Smooth muscle cell of the pulmonary artery (primary cell): ENCODE measurements around the gene CROCC2. TPM values are rescaled to one million over a fixed set of nuclear protein-coding genes. Genes with fewer than 3 reads are reported as not detected.

Source experiments
- total RNA-seq: library from RNA; depleted of rRNA; stranded (reverse); fragments of >200 nt; gene quantifications from 2 replicates; pipeline ENCODE4 v1.2.3, GENCODE V29; 2014

Gene CROCC2
- total RNA-seq, result 0.13 TPM in 1 of 2 replicates, not detected in the other

GRCh38 chr2:240906141-240906910, at the start of gene CROCC2:
Gene CROCC2 (plus strand): TSS chr2:240906336. CDS start chr2:240906514, 178 bp downstream.

GRCh38 chr2:240868286-240869108, 37.6 kb upstream of the CROCC2 start, which contains the start of gene AGXT:
Gene AGXT (plus strand): TSS chr2:240868824. CDS start chr2:240868866, 42 bp downstream.

GRCh38 chr2:240895656-240896388, 10.3 kb upstream of the CROCC2 start, which contains the start of gene MAB21L4:
Gene MAB21L4 (minus strand): TSS chr2:240896156. CDS start chr2:240895997, 159 bp downstream.

GRCh38 chr2:240997856-240998705, 91.9 kb downstream of the CROCC2 start, which contains the start of gene SNED1:
Gene SNED1 (plus strand): TSS chr2:240998618. CDS start chr2:240998838, 220 bp downstream.

Other genes starting within 250 kb of the CROCC2 start
- not detected in 2 replicates for gene AQP12B, start 223.5 kb upstream of the CROCC2 start, total RNA-seq
- gene AQP12A, start 214.5 kb upstream of the CROCC2 start, total RNA-seq, result not detected in 2 replicates
- 0.07 and 0.33 TPM in 2 replicates for gene KIF1A, start 86.1 kb upstream of the CROCC2 start, total RNA-seq
- gene AGXT, start 37.5 kb upstream of the CROCC2 start, total RNA-seq, result not detected in 2 replicates
- gene MAB21L4, start 10.2 kb upstream of the CROCC2 start, total RNA-seq, result not detected in 2 replicates
- 35.9 and 62.5 TPM in 2 replicates for gene SNED1, start 92.3 kb downstream of the CROCC2 start, total RNA-seq
- gene MTERF4, start 196.0 kb downstream of the CROCC2 start, total RNA-seq, result 31.3 and 38.3 TPM in 2 replicates
- gene PASK, start 243.1 kb downstream of the CROCC2 start, total RNA-seq, result 2.4 TPM in 2 replicates
- gene PPP1R7, start 244.1 kb downstream of the CROCC2 start, total RNA-seq, result 29.0 and 37.9 TPM in 2 replicates